Measurements from ENCODE around the gene FAM3D. TPM values are rescaled to one million over a fixed set of nuclear protein-coding genes. Genes with fewer than 3 reads are reported as not detected.

The FAM3D gene
- total and polyA plus RNA-seq, 10 of the 15 experiments (the other 5 are each of a cell fraction or from before 2014, with no cell fraction given) = 0.04 to 0.07 TPM; not detected in 8

- no peak for ATAC-seq
- POLR2A ChIA-PET = no interaction called here
- in situ Hi-C loops (cut with MboI) (no loop called here), intact Hi-C loops (cut with micrococcal nuclease; ENCODE audit: unreplicated experiment) (no loop called here)
- no peak for FAIRE-seq
- no TSS peak for BruUV-seq (replicated peaks)
- CTCF ChIA-PET = interaction anchor here (0.9 kb wide), 1 partner anchor 26 kb away, joined by 4 read pairs; no protein-coding TSS in a partner anchor
- Histone ChIP-seq H3K4me3 (no peak overlapping the region), H3K36me3 (ENCODE audit: control insufficient read depth in 2 of 2, insufficient read depth in 2 of 2, low read length in 1 of 2) (no peaks in the 10 kb centered on the region), H2AFZ (ENCODE audit: control insufficient read depth, low read depth, low read length) (no peak overlapping the region), H3K4me2 (ENCODE audit: control insufficient read depth, insufficient read depth) (no peak overlapping the region), H3K79me2 (ENCODE audit: control insufficient read depth, insufficient read depth, low read length) (no peaks in the 10 kb centered on the region), H3K27ac (ENCODE audit: control insufficient read depth, insufficient read depth) (no peak overlapping the region), H4K20me1 (ENCODE audit: control insufficient read depth, insufficient read depth) (no peaks in the 10 kb centered on the region), H3K9ac (ENCODE audit: control insufficient read depth, insufficient read depth, low read length) (no peak overlapping the region), H3K27me3 (replicated peaks in 1 of 2; ENCODE audit: control insufficient read depth in 2 of 2, insufficient read depth in 2 of 2, low read length in 1 of 2) (peaks cover 0 to 1% of the 10 kb centered on the region in 2 experiments; a peak in 2 of 4 replicates), H3K4me1 (ENCODE audit: control insufficient read depth, insufficient read depth, low read length) (no peaks in the 10 kb centered on the region), H3K9me3 (replicated peaks; ENCODE audit: control insufficient read depth, insufficient read depth, low read length) (no peaks in the 10 kb centered on the region)
- SMC1A ChIA-PET (ENCODE audit: uncharacterized antibody, unreplicated experiment) = no interaction called here
- no peak for DNase-seq (ENCODE audit: low read depth, low spot score)
- WGBS (ENCODE audit: insufficient coverage, insufficient replicate concordance, low lambda C conversion rate, missing lambda C conversion rate) = 0% methylated on average over 1 of the region's 1 CpG
- RAD21 ChIA-PET (ENCODE audit: unreplicated experiment) = no interaction called here
- no peak for TF ChIP-seq CBFB (IDR thresholded peaks at IDR 0.05; ENCODE audit: low read depth)
- no peak for TF ChIP-seq ZBED1 (IDR thresholded peaks at IDR 0.05; ENCODE audit: borderline replicate concordance)
Observed at GRCh38 chr3:58667229-58667628, 655 bp upstream of the FAM3D start.

- Histone ChIP-seq H3K9me3 (replicated peaks; ENCODE audit: control insufficient read depth, insufficient read depth, low read length) (no peaks in the 10 kb centered on the region), H4K20me1 (ENCODE audit: control insufficient read depth, insufficient read depth) (no peaks in the 10 kb centered on the region), H3K27ac (ENCODE audit: control insufficient read depth, insufficient read depth) (no peak overlapping the region), H2AFZ (ENCODE audit: control insufficient read depth, low read depth, low read length) (no peak overlapping the region), H3K4me2 (ENCODE audit: control insufficient read depth, insufficient read depth) (no peak overlapping the region), H3K79me2 (ENCODE audit: control insufficient read depth, insufficient read depth, low read length) (no peaks in the 10 kb centered on the region), H3K4me1 (ENCODE audit: control insufficient read depth, insufficient read depth, low read length) (no peaks in the 10 kb centered on the region), H3K36me3 (ENCODE audit: control insufficient read depth in 2 of 2, insufficient read depth in 2 of 2, low read length in 1 of 2) (no peaks in the 10 kb centered on the region), H3K4me3 (no peak overlapping the region), H3K9ac (ENCODE audit: control insufficient read depth, insufficient read depth, low read length) (no peak overlapping the region), H3K27me3 (replicated peaks in 1 of 2; ENCODE audit: control insufficient read depth in 2 of 2, insufficient read depth in 2 of 2, low read length in 1 of 2) (peaks cover 0 to 2% of the 10 kb centered on the region in 2 experiments; a peak in 2 of 4 replicates)
- in situ Hi-C loops (cut with MboI) = no loop called here
- ChIA-PET CTCF (no interaction called here), POLR2A (no interaction called here), RAD21 (ENCODE audit: unreplicated experiment) (no interaction called here), SMC1A (ENCODE audit: uncharacterized antibody, unreplicated experiment) (no interaction called here)
- no peak for DNase-seq (ENCODE audit: low read depth, low spot score)
- BruUV-seq (replicated peaks) = no TSS peak
- intact Hi-C loops (cut with micrococcal nuclease; ENCODE audit: unreplicated experiment) = no loop called here
- 12% methylated on average over 2 of the region's 2 CpGs for WGBS (ENCODE audit: insufficient coverage, insufficient replicate concordance, low lambda C conversion rate, missing lambda C conversion rate)
- FAIRE-seq = no peak
- no peak for ATAC-seq
- TF ChIP-seq NKRF (conservative IDR thresholded peaks at IDR 0.05) = no peak
- no peak for TF ChIP-seq CBFB (IDR thresholded peaks at IDR 0.05; ENCODE audit: low read depth)
- TF ChIP-seq ZNF217 (IDR thresholded peaks at IDR 0.05) = no peak
- TF ChIP-seq YBX1 (IDR thresholded peaks at IDR 0.05) = no peak
- TF ChIP-seq ESRRA (IDR thresholded peaks at IDR 0.05; ENCODE audit: low read length) = no peak
- TF ChIP-seq ZBTB4 (CRISPR knock-in tag; IDR thresholded peaks at IDR 0.05) = no peak
- TF ChIP-seq KAT2A (conservative IDR thresholded peaks at IDR 0.05; ENCODE audit: control insufficient read depth, low read depth, low read length) = no peak
- no peak for TF ChIP-seq CHD2 (IDR thresholded peaks at IDR 0.05; ENCODE audit: borderline replicate concordance, low read depth, low read length)
- TF ChIP-seq HDAC6 (IDR thresholded peaks at IDR 0.05; ENCODE audit: unreplicated experiment) = no peak
Observed at GRCh38 chr3:58665405-58665804, 1.2 kb downstream of the FAM3D start.
